Endothelial cell of umbilical vein (primary cell): ENCODE results near the gene THSD4. TPM values are rescaled to one million over a fixed set of nuclear protein-coding genes. Genes with fewer than 3 reads are reported as not detected.

Experiments used
- BruUV-seq: library from RNA; stranded (reverse); fragments of 400-500 nt; replicated peaks from 2 replicates; lab custom pipeline; 2021; lab: Mats Ljungman, UMichigan
- CTCF ChIA-PET: fragments of 300-600, 350-600 bp; sonication (Branson Sonifier 250); formaldehyde crosslinking; loops from one replicate; lab custom pipeline; 2021; ENCODE audit warnings: antibody characterized with exemption, inconsistent platforms; lab: Charles Lee
- POLR2A ChIA-PET: fragments of 300-600, 350-600 bp; sonication (Branson Sonifier 250); formaldehyde crosslinking; loops from one replicate; lab custom pipeline; 2021; ENCODE audit warnings: antibody characterized with exemption, inconsistent platforms; lab: Charles Lee
- DNase-seq: peaks from one replicate; pipeline ENCODE4 v3.0.0-alpha.2; 2011; ENCODE audit warnings: low read depth, low spot score
- FAIRE-seq: peaks from 2 replicates; lab custom pipeline; 2011; peaks lifted over from hg19 to GRCh38; lab: Jason Lieb, UNC
- H2AFZ ChIP-seq: 2 replicates; pipeline ENCODE4 v1.6.0; 2012; ENCODE audit warnings: low read depth, low read length, control low read depth, inconsistent platforms
- H3K27ac ChIP-seq: 2 replicates; pipeline ENCODE4 v1.5.1; 2011; ENCODE audit warnings: low read depth, mild to moderate bottlenecking, control low read depth, low read length, moderate library complexity; ENCODE audit not compliant: insufficient read depth
- H3K27me3 ChIP-seq, 2 experiments: 2 replicates each; pipeline versions ENCODE4 v1.6.0 to v1.6.1; 2011; ENCODE audit warnings: low read length in 2 of 2, mixed read lengths in 1 of 2; ENCODE audit not compliant: control insufficient read depth in 2 of 2, insufficient read depth in 2 of 2
- H3K36me3 ChIP-seq, 2 experiments: 2 replicates in 1 of 2; 3 replicates in 1 of 2; pipeline ENCODE4 v1.5.1; 2011; ENCODE audit warnings: low read length in 2 of 2, mild to moderate bottlenecking in 1 of 2, moderate library complexity in 1 of 2; ENCODE audit not compliant: control insufficient read depth in 2 of 2, insufficient read depth in 2 of 2; ENCODE audit errors: extremely low read depth in 1 of 2
- H3K4me1 ChIP-seq: 3 replicates; pipeline ENCODE4 v1.5.1; 2011; ENCODE audit warnings: mild to moderate bottlenecking, low read length; ENCODE audit not compliant: control insufficient read depth, insufficient read depth; ENCODE audit errors: extremely low read depth
- H3K4me2 ChIP-seq: 2 replicates; pipeline ENCODE4 v1.6.1; 2011; ENCODE audit warnings: low read length, control low read depth, mixed read lengths; ENCODE audit not compliant: insufficient read depth
- H3K4me3 ChIP-seq, 3 experiments: fragments of 200-600 bp in 1 of 3; sonication (generic), shearing (Covaris generic) in 1 of 3; replicated peaks in 1 of 3; 2 replicates each; pipeline ENCODE4 v1.5.1; 2011 to 2016; ENCODE audit warnings: control low read depth in 3 of 3, low read length in 3 of 3, mild to moderate bottlenecking in 2 of 3, inconsistent platforms in 1 of 3, low read depth in 1 of 3, moderate library complexity in 1 of 3; ENCODE audit not compliant: insufficient read depth in 1 of 3
- H3K79me2 ChIP-seq: 2 replicates; pipeline ENCODE4 v1.6.0; 2012; ENCODE audit warnings: low read length, inconsistent platforms; ENCODE audit not compliant: control insufficient read depth, insufficient read depth
- H3K9ac ChIP-seq: replicated peaks from 2 replicates; pipeline ENCODE3; 2011; ENCODE audit warnings: low read length, control low read depth; ENCODE audit not compliant: insufficient read depth; ENCODE audit errors: extremely low read depth
- H3K9me1 ChIP-seq: replicated peaks from 3 replicates; pipeline ENCODE4 v1.6.0; 2011; ENCODE audit warnings: mild to moderate bottlenecking, low read length; ENCODE audit not compliant: control insufficient read depth, insufficient read depth; ENCODE audit errors: extremely low read depth
- H3K9me3 ChIP-seq: replicated peaks from 2 replicates; pipeline ENCODE4 v1.5.1; 2012; ENCODE audit warnings: low read length, inconsistent platforms; ENCODE audit not compliant: control insufficient read depth, insufficient read depth
- H4K20me1 ChIP-seq: replicated peaks from 2 replicates; pipeline ENCODE3; 2011; ENCODE audit warnings: mild to moderate bottlenecking, low read length; ENCODE audit not compliant: control insufficient read depth, insufficient read depth; ENCODE audit errors: extremely low read depth
- CTCF ChIP-seq, 2 donors: IDR thresholded peaks; 1 replicate in 1 of 2; 2 replicates in 1 of 2; pipeline ENCODE4 v1.5.1; 2011; ENCODE audit warnings: low read length in 2 of 2, mild to moderate bottlenecking in 2 of 2, moderate library complexity in 2 of 2, control low read depth in 1 of 2, inconsistent platforms in 1 of 2, low read depth in 1 of 2; ENCODE audit not compliant: insufficient read depth in 1 of 2; ENCODE audit errors: extremely low read depth in 1 of 2
- EZH2 ChIP-seq: IDR thresholded peaks from 2 replicates; pipeline ENCODE4 v1.6.1; 2012; ENCODE audit warnings: borderline replicate concordance, low read depth, mild to moderate bottlenecking, moderate library complexity, low read length, inconsistent platforms; ENCODE audit not compliant: severe bottlenecking
- FOS ChIP-seq: IDR thresholded peaks from 2 replicates; pipeline ENCODE4 v1.6.1; 2011; ENCODE audit warnings: mild to moderate bottlenecking, low read length, moderate library complexity, borderline replicate concordance; ENCODE audit not compliant: insufficient read depth
- GATA2 ChIP-seq: IDR thresholded peaks from 2 replicates; pipeline ENCODE4 v1.7.0; 2011; ENCODE audit warnings: low read depth, mild to moderate bottlenecking, moderate library complexity, mixed read lengths, low read length; ENCODE audit not compliant: insufficient read length, insufficient read depth
- JUN ChIP-seq: IDR thresholded peaks from 2 replicates; pipeline ENCODE4 v1.6.1; 2011; ENCODE audit warnings: borderline replicate concordance, low read depth; ENCODE audit not compliant: insufficient read length, insufficient read depth
- MAX ChIP-seq: IDR thresholded peaks from 2 replicates; pipeline ENCODE4 v1.6.1; 2011; ENCODE audit not compliant: insufficient read depth, insufficient read length
- MYC ChIP-seq: IDR thresholded peaks from one replicate; pipeline ENCODE4 v1.6.1; 2011; ENCODE audit warnings: mild to moderate bottlenecking, low read depth, low read length
- POLR2A ChIP-seq: IDR thresholded peaks from 2 replicates; pipeline ENCODE4 v1.6.1; 2012; ENCODE audit warnings: low read depth, mild to moderate bottlenecking, control low read depth, low read length
- POLR2AphosphoS5 ChIP-seq: IDR thresholded peaks from 2 replicates; pipeline ENCODE4 v1.6.1; 2012; ENCODE audit warnings: low read depth, mild to moderate bottlenecking, control low read depth, low read length, moderate library complexity; ENCODE audit not compliant: insufficient read depth
- dilution Hi-C: fragments of 300-500 bp; cut with MboI; formaldehyde crosslinking; loops from one replicate; pipeline ENCODE4 v1.15.0; 2019; ENCODE audit warnings: low sequenced_read_pairs; ENCODE audit not compliant: extremely low pct_ligation_motif_present
- intact Hi-C: fragments of 100-400 bp; cut with micrococcal nuclease; formaldehyde crosslinking; loops from one replicate; pipeline ENCODE4 v1.10.0; 2022
- polyA plus RNA-seq, 4 experiments: library from polyadenylated mRNA; depleted of rRNA in 3 of 4; stranded (reverse) in 3 of 4; unstranded in 1 of 4; fragments of >200 nt; gene quantifications; 2 replicates each; pipeline versions ENCODE4 v1.2.1 to v1.2.3, GENCODE V29; 2011 to 2012; ENCODE audit warnings: missing spikeins in 1 of 4
- total RNA-seq: library from RNA; stranded (reverse); gene quantifications from 2 replicates; pipeline ENCODE4 v1.2.3, GENCODE V29; 2021

Gene THSD4
- total and polyA plus RNA-seq, 2 donors (not counting 3 experiments of a cell fraction or from before 2014, with no cell fraction given), result 9.9 to 25.4 TPM

- dilution Hi-C loops (no loop called here), intact Hi-C loops (no loop called here)
- no peak for FAIRE-seq
- H3K9ac ChIP-seq, result no peak overlapping the region
- no peak for DNase-seq
- no peaks in the 10 kb centered on the region for H3K79me2 ChIP-seq
- H3K27me3 ChIP-seq, result no peaks in the 10 kb centered on the region
- no peak overlapping the region for H2AFZ ChIP-seq
- no peaks in the 10 kb centered on the region for H3K36me3 ChIP-seq
- H3K4me2 ChIP-seq, result no peak overlapping the region
- POLR2A ChIA-PET, result no interaction called here
- H3K9me3 ChIP-seq, result no peaks in the 10 kb centered on the region
- TF ChIP-seq JUN, result no peak
- no peak for TF ChIP-seq EZH2
- no peak for TF ChIP-seq GATA2
- TF ChIP-seq CTCF (IDR thresholded peaks at IDR 0.05; ENCODE audit: extremely low read depth in 1 of 2, insufficient read depth in 1 of 2, low read depth in 1 of 2, low read length in 2 of 2), result no peak
- no peak for TF ChIP-seq MAX
- no peak for TF ChIP-seq MYC
- no peak for TF ChIP-seq POLR2AphosphoS5
- TF ChIP-seq FOS, result no peak
- no peak for TF ChIP-seq POLR2A
- no peak overlapping the region for H3K4me3 ChIP-seq
- H3K9me1 ChIP-seq, result no peaks in the 10 kb centered on the region
- H4K20me1 ChIP-seq, result no peaks in the 10 kb centered on the region
- no TSS peak for BruUV-seq
- H3K27ac ChIP-seq, result no peak overlapping the region
- H3K4me1 ChIP-seq, result no peaks in the 10 kb centered on the region
- CTCF ChIA-PET, result interaction anchor here (1.6 kb wide), 1 partner anchor 11 kb away, joined by 6 read pairs; no protein-coding TSS in a partner anchor
These were observed 471.2 kb downstream of the THSD4 start for GRCh38 chr15:71586463-71586862.
